Pancreas (tissue), 10 donors: ENCODE results near the gene ZNF521. TPM values are rescaled to one million over a fixed set of nuclear protein-coding genes. Genes with fewer than 3 reads are reported as not detected.

Source experiments
- ATAC-seq, 4 donors: fragments of 200-7000 bp; cut with Tn5 transposase; one replicate each; pipeline versions ENCODE4 v1.8.0 to v1.9.1; 2020; ENCODE audit warnings: mild to moderate bottlenecking in 4 of 4, moderate library complexity in 4 of 4
- DNase-seq, 6 donors: peaks; one replicate each; pipeline ENCODE4 v3.0.0-alpha.2; 2020
- FAIRE-seq: peaks from 2 replicates; lab custom pipeline; 2012; peaks lifted over from hg19 to GRCh38; lab: Jason Lieb, UNC
- H3K27ac ChIP-seq, 4 donors: fragments of 200-600 bp; sonication (generic); 1 replicate in 3 of 4; 2 replicates in 1 of 4; pipeline versions ENCODE4 v1.5.0 to v1.8.0; 2020
- H3K27me3 ChIP-seq, 4 donors: fragments of 200-600 bp; one replicate each; pipeline ENCODE4 v1.8.0; 2021
- H3K36me3 ChIP-seq, 3 donors: fragments of 200-600 bp; sonication (generic) in 1 of 3; one replicate each; pipeline versions ENCODE4 v1.5.0 to v1.8.0; 2020 to 2021
- H3K4me1 ChIP-seq, 3 donors: fragments of 200-600 bp; one replicate each; pipeline ENCODE4 v1.8.0; 2021
- H3K4me3 ChIP-seq, 4 donors: fragments of 200-600 bp; sonication (generic) in 2 of 4; one replicate each; pipeline versions ENCODE4 v1.5.0 to v1.8.0; 2020 to 2021
- H3K9me3 ChIP-seq, 4 donors: fragments of 200-600 bp; one replicate each; pipeline ENCODE4 v1.8.0; 2021
- CTCF ChIP-seq, 4 donors: fragments of 200-600 bp; sonication (generic) in 3 of 4; IDR thresholded peaks; one replicate each; pipeline versions ENCODE4 v1.5.0 to v1.8.0; 2021; ENCODE audit warnings: antibody characterized with exemption in 4 of 4
- WGBS, 2 donors: extraction: QIAGEN DNeasy Blood & Tissue Kit; methylation state at CpG; one replicate each; pipeline ENCODE4 v1.1.7; 2013; 5-methylcytosine and 5-hydroxymethylcytosine counted together
- intact Hi-C, 3 donors: fragments of 100-400 bp; cut with DNase I; formaldehyde crosslinking; loops; one replicate each; pipeline versions ENCODE4 v1.11.1 to v1.14.2; 2022
- polyA plus RNA-seq, 2 donors: library from polyadenylated mRNA; stranded (reverse); fragments of 200-250 nt; gene quantifications; one replicate each; pipeline ENCODE4 v1.2.3, GENCODE V29; 2013
- total RNA-seq, 6 donors: library from RNA; stranded (reverse); fragmentation: NEBNext Ultra II Directional in 4 of 6; extraction: Animal tissue kit (Norgen Biotek cat#: 25700) in 4 of 6; gene quantifications; one replicate each; pipeline versions ENCODE4 v1.2.1 to v1.2.4, GENCODE V29; 2021 to 2023
- donor health status: healthy with polysubstance abuse.
- donor health status: DM: no; HTN: no; CAD: no; lungs with moderate emphysema.
- donor health status: DM: no; HTN: no; CAD: no.
- donor health status: control.
- donor health status: control.
- donor health status: Bipolar disorder and iron deficiency.
- donor health status: DM: yes; HTN: yes; CAD: no.
- donor health status: DM: no; HTN: no; CAD: no.
- donor health status: DM: no; HTN: no; CAD: no.
- donor health status: DM: yes; HTN: yes; CAD: no.

ZNF521 gene
- total and polyA plus RNA-seq, 8 donors: 0.42 to 6.0 (median 1.5) TPM

- DNase-seq (no peak), FAIRE-seq (no peak), ATAC-seq (no peak)
- no peaks in the 10 kb centered on the region for H3K4me1 ChIP-seq
- 62 to 69% methylated on average over 2 of the region's 2 CpGs for WGBS, 2 donors
- intact Hi-C loops: no loop called here
- TF ChIP-seq CTCF (IDR thresholded peaks at IDR 0.05): no peak
- no peaks in the 10 kb centered on the region for H3K36me3 ChIP-seq
- H3K4me3 ChIP-seq: no peak overlapping the region
- H3K27me3 ChIP-seq: no peaks in the 10 kb centered on the region
- no peak overlapping the region for H3K27ac ChIP-seq
- no peaks in the 10 kb centered on the region for H3K9me3 ChIP-seq
These were observed 205.5 kb downstream of the ZNF521 start for GRCh38 chr18:25146512-25146910.

DNA sequence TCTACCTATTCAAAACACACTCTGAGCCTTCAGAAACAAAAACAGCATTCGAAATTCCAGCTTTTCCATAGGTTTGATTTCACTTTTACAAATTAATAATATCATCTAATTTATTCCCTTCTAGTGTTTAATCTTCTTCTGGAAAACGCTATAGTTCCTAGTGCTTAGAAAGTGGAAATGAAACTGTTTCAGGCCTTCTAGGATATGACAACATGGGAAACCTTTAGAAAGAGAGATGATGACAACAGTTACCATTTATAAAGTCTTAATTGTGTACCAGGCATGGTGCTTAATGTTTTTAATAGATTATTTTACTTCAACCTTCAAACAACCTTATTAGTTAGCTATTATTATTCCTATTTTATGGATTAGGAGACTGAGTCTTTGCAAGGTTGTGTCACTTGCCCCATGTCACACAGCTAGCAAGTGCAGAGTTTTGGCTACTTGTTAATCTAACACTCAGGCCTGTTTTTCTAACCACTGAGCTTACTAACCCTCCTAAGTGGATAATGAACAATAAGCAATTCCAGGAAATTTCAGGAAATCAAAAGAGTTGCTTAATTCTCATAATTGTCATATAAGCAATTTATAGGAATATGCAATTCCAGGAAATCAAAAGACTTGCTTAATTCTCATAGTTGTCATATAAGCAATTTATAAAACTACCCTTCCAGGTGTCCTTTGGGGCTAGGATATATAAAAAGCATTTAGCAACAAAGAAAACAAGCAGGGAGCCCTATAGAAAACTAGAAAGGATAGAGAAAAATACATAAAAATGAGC lies 206.0 kb downstream of the ZNF521 start:
- no peak overlapping the region for H3K4me3 ChIP-seq
- no peaks in the 10 kb centered on the region for H3K27me3 ChIP-seq
- DNase-seq (no peak), FAIRE-seq (no peak), ATAC-seq (no peak)
- no peaks in the 10 kb centered on the region for H3K4me1 ChIP-seq
- no peaks in the 10 kb centered on the region for H3K36me3 ChIP-seq
- H3K27ac ChIP-seq: no peak overlapping the region
- intact Hi-C loops: no loop called here
- no peaks in the 10 kb centered on the region for H3K9me3 ChIP-seq
- no peak for TF ChIP-seq CTCF (IDR thresholded peaks at IDR 0.05)
- WGBS, 2 donors: 43 to 62% methylated on average over 2 of the region's 2 CpGs

DNA sequence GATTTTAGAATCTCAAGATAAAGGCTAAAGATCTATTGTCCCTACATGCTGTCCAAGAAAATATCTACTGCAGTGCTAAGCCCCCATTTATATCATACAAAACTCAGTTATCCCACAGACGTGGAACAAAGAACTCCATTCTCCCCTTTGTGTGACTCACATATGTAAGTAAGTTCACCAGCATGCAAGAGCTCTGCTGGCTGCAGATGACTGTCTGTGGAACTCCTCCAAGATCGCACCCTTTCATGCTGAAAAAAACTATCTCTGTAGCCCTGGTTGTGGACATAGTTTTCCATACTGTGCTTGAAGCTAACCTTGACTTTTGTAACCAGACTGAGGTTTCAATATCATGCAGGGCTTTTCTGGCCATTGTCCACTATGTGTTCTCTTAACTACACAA lies 207.1 kb downstream of the ZNF521 start:
- intact Hi-C loops: no loop called here
- Histone ChIP-seq H3K4me1 (no peaks in the 10 kb centered on the region), H3K36me3 (no peaks in the 10 kb centered on the region), H3K4me3 (no peak overlapping the region), H3K9me3 (no peaks in the 10 kb centered on the region), H3K27ac (no peak overlapping the region), H3K27me3 (no peaks in the 10 kb centered on the region)
- DNase-seq (no peak), ATAC-seq (peak in 2 of 4 donors; percentile 22 to 43), FAIRE-seq (no peak)
- no peak for TF ChIP-seq CTCF (IDR thresholded peaks at IDR 0.05)
- WGBS, 2 donors: 37 to 39% methylated on average over 2 of the region's 2 CpGs

DNA sequence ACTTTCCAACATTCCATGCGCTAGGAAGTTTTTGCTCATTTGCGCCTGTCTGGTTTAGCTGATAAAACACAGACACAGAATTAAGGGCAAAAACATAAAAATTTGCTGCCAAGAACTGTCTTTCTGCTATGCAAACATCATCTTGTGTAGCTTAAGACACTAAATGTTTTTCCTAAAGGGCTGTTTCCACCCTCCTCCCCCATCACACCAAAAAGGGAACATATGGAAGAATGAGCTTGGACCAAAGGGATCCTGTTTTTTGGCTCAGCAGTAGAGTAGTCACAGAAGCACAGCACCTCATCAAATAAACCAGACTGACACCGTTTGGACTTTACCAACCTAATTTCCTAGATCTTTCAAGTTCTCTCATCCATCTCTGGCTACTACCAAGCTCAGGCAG lies 210.1 kb downstream of the ZNF521 start:
- no peaks in the 10 kb centered on the region for H3K27me3 ChIP-seq
- no peaks in the 10 kb centered on the region for H3K4me1 ChIP-seq
- H3K9me3 ChIP-seq: no peaks in the 10 kb centered on the region
- intact Hi-C loops: no loop called here
- no peak overlapping the region for H3K4me3 ChIP-seq
- 66 to 72% methylated on average over 3 of the region's 3 CpGs for WGBS, 2 donors
- ATAC-seq (no peak), FAIRE-seq (no peak), DNase-seq (no peak)
- no peak for TF ChIP-seq CTCF (IDR thresholded peaks at IDR 0.05)
- no peak overlapping the region for H3K27ac ChIP-seq
- no peaks in the 10 kb centered on the region for H3K36me3 ChIP-seq

DNA sequence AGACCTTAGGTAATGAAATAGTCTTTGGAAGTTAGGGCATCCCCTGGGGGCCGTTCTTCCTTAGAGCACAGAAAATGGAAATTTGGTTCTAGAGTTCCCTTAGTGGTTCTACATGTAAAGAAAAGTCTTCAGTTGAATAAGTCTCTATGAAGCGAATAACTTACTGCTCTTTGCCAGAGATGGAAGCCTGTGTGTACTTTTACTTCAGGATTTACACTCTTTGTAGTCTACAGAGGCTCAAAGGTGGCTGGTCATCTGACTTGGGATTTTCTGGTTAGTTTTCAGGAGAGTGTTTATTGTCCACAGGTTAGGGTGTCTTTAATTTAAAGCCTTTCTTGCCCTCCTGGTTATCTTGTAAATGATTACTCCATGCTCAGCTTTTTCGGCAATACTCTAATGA lies 210.6 kb downstream of the ZNF521 start:
- no peak for ATAC-seq
- Histone ChIP-seq H3K9me3 (no peaks in the 10 kb centered on the region), H3K36me3 (no peaks in the 10 kb centered on the region), H3K27ac (no peak overlapping the region), H3K4me3 (no peak overlapping the region), H3K27me3 (no peaks in the 10 kb centered on the region), H3K4me1 (no peaks in the 10 kb centered on the region)
- FAIRE-seq: no peak
- TF ChIP-seq CTCF (IDR thresholded peaks at IDR 0.05): no peak
- intact Hi-C loops: no loop called here
- no peak for DNase-seq
- WGBS, 2 donors: 56 to 60% methylated on average over 3 of the region's 3 CpGs
